IMR-90 (cell line): ENCODE results near the gene RASGEF1C.

ENCODE experiments used
- BHLHE40 ChIP-seq: fragments of 150-350 bp; IDR thresholded peaks from 2 replicates; pipeline ENCODE4 v1.6.1; 2016; ENCODE audit warnings: mild to moderate bottlenecking, low read depth, low read length
- CEBPB ChIP-seq: IDR thresholded peaks from 2 replicates; pipeline ENCODE4 v1.6.1; 2012; ENCODE audit warnings: low read depth, low read length, improper control_type of control experiment
- CTCF ChIP-seq: conservative IDR thresholded peaks from 2 replicates; pipeline ENCODE4 v1.5.1; 2012; ENCODE audit warnings: mild to moderate bottlenecking, low read depth, low read length, improper control_type of control experiment
- FOS ChIP-seq: fragments of 150-350 bp; IDR thresholded peaks from 2 replicates; pipeline ENCODE4 v1.6.1; 2016; ENCODE audit warnings: low read depth, low read length
- MAFK ChIP-seq: IDR thresholded peaks from 2 replicates; pipeline ENCODE4 v1.6.1; 2012; ENCODE audit warnings: low read depth, low read length, improper control_type of control experiment
- MAZ ChIP-seq: IDR thresholded peaks from 2 replicates; pipeline ENCODE4 v1.6.1; 2012; ENCODE audit warnings: low read depth, mild to moderate bottlenecking, low read length, improper control_type of control experiment, moderate library complexity, borderline replicate concordance
- MXI1 ChIP-seq: IDR thresholded peaks from 2 replicates; pipeline ENCODE4 v1.6.1; 2012; ENCODE audit warnings: low read depth, mild to moderate bottlenecking, low read length, moderate library complexity, borderline replicate concordance
- NFE2L2 ChIP-seq: fragments of 150-350 bp; IDR thresholded peaks from 2 replicates; pipeline ENCODE4 v1.6.1; 2016; ENCODE audit warnings: low read depth, mild to moderate bottlenecking, low read length
- POLR2A ChIP-seq: IDR thresholded peaks from 2 replicates; pipeline ENCODE4 v1.6.1; 2012; ENCODE audit warnings: mild to moderate bottlenecking, low read depth, low read length
- RCOR1 ChIP-seq: IDR thresholded peaks from 2 replicates; pipeline ENCODE4 v1.6.1; 2012; ENCODE audit warnings: mild to moderate bottlenecking, low read length, improper control_type of control experiment; ENCODE audit not compliant: insufficient replicate concordance
- SMC3 ChIP-seq: fragments of 150-350 bp; IDR thresholded peaks from 2 replicates; pipeline ENCODE4 v1.6.1; 2016; ENCODE audit warnings: low read depth, mild to moderate bottlenecking, antibody characterized with exemption, low read length, moderate library complexity
- USF2 ChIP-seq: fragments of 150-350 bp; IDR thresholded peaks from 2 replicates; pipeline ENCODE4 v1.6.1; 2017; ENCODE audit warnings: mild to moderate bottlenecking, antibody characterized with exemption, low read length, low read depth

DNA sequence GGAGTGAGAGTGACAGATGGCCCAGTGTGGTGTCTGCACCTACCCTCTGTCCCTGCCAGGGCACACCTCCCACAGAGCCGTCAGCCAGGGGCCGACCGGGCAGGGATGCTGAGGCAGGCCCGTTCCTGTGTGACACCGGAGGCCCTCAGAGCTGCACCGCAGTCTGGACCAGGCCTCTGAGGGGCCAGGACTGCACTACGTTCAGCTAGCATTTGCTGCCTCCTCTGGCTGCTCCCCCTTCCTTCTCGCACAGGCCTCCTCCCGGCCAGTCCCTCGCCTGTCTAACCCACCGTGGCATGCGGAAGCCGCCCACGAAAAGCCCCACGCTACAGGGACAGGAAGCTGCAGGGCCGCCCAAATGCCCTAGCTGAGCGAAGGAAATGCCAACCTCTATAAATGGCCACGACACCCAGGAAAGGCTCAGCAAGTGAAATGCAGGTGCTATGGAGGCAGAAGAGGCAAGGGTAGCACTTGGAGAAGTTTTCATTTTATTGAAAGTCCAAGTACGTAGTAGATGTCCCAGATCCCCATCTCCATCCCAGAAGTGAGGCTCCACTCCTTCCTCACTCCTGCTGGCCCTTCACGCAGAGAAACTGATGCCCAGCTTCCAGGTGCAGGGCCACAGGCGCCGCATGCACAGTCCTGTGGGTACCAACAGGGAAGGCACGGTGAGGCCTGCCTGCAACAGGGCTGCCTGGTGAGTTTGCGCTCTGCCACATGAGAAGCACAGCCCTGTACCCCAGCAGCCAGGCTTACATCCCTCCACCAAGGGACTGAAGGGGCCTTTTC is 44.2 kb upstream of the RASGEF1C start:
- no peak for TF ChIP-seq CTCF
- TF ChIP-seq POLR2A = no peak
- no peak for TF ChIP-seq BHLHE40
- TF ChIP-seq SMC3 = no peak
- no peak for TF ChIP-seq RCOR1
- no peak for TF ChIP-seq NFE2L2
- TF ChIP-seq CEBPB = no peak
- TF ChIP-seq MXI1 = no peak
- TF ChIP-seq FOS = no peak
- TF ChIP-seq USF2 = no peak
- TF ChIP-seq MAZ = no peak
- TF ChIP-seq MAFK = no peak
